ENCODE measurements around the gene INHBC.
"Not testable (repeated sequence)": the region's sequence is repeated elsewhere in the genome, so short reads cannot be mapped to it uniquely, and the experiment has no call there.

DNA sequence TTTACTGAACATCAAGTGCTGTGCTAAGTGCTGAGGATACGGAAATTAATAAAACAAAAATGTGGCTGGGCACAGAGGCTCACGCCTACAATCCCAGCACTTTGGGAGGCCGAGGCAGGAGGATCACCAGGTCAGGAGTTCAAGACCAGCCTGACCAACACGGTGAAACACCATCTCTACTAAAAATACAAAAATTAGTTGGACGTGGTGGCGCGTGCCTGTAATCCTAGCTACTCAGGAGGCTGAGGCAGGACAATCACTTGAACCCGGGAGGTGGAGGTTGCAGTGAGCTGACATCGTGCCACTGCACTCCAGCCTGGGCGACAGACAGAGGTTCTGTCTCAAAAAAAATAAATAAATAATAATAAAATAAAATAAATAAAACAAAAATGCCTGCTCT is 7.6 kb upstream of the INHBC start:
- TF ChIP-seq, protein P1, sequence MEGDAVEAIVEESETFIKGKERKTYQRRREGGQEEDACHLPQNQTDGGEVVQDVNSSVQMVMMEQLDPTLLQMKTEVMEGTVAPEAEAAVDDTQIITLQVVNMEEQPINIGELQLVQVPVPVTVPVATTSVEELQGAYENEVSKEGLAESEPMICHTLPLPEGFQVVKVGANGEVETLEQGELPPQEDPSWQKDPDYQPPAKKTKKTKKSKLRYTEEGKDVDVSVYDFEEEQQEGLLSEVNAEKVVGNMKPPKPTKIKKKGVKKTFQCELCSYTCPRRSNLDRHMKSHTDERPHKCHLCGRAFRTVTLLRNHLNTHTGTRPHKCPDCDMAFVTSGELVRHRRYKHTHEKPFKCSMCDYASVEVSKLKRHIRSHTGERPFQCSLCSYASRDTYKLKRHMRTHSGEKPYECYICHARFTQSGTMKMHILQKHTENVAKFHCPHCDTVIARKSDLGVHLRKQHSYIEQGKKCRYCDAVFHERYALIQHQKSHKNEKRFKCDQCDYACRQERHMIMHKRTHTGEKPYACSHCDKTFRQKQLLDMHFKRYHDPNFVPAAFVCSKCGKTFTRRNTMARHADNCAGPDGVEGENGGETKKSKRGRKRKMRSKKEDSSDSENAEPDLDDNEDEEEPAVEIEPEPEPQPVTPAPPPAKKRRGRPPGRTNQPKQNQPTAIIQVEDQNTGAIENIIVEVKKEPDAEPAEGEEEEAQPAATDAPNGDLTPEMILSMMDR (IDR thresholded peaks at IDR 0.05) = not testable (repeated sequence)
- TF ChIP-seq POLR2A (IDR thresholded peaks at IDR 0.05) = not testable (repeated sequence)
